ENCODE results near the gene ITPR3. TPM values are rescaled to one million over a fixed set of nuclear protein-coding genes. Genes with fewer than 3 reads are reported as not detected.
A peak's percentile ranks its signal among the peaks of the same experiment; 100 is the strongest.

The ITPR3 gene
- total RNA-seq, 2 donors from 2014 or later, result 57.0 to 59.7 TPM

DNA sequence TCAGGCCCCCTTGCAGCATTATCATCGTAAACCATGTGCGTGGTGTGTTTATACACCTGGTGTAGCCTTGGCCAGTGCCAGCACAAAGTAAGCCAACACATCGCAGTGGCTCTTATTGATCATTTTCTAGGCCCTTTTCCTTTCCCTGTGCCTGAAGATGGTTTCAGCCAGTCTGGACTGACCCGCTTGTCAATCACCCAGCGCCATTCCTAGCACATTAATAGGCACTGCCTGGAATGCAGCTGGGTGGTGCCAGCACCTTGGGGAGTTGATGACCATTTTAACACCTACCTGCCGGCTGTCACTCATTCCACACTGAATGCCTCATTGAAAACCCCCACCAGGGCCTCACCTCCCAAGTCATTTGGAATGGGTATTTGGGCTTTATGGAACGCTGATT is 95.3 kb downstream of the ITPR3 start:
- peaks cover 4% of the 10 kb centered on the region for H3K36me3 Mint-ChIP-seq (ENCODE audit: low read depth)
- peaks cover 7% of the 10 kb centered on the region for H3K27me3 Mint-ChIP-seq
- peaks cover 5% of the 10 kb centered on the region for H3K4me1 Mint-ChIP-seq
- no peak for ATAC-seq (replicated peaks)
- no peaks in the 10 kb centered on the region for H3K9me3 Mint-ChIP-seq
- no peak overlapping the region for H3K4me3 Mint-ChIP-seq
- no peak overlapping the region for H3K27ac Mint-ChIP-seq

DNA sequence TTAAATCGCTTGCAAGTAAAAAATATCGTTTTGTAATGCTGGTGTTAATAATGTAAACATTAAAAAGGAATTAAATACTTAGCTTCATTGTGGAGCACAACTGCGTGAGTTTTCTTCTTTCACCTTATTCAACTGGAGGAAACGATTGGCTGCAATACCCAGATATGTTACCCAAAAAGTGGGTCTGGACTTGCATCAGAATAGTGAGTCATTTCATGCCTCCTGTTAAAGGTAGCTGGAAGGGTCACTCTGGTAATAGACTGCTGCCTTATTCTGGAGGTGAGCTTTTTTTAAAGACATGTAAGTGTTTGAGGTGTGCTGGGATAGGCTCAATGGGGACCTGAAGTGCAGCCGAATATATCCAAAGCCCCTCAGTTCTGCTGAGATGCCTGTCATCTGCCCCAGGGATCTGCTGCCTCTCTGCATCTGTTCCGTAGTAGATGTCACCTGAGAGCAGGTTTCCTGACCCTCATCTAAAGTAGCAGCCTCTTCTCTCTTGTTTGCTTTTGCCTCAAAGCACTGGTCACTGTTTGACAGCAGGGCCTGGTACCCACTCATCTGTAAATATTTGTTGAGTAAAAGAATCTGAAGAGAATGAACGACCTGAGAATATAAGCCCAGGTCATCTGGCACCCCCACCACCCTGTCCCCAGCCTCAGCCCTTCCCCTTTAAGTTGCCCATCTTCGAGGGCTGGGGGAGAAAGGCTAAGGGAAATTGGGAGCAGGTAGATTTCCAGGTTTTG is 95.9 kb downstream of the ITPR3 start:
- no peaks in the 10 kb centered on the region for H3K36me3 Mint-ChIP-seq (ENCODE audit: low read depth)

DNA sequence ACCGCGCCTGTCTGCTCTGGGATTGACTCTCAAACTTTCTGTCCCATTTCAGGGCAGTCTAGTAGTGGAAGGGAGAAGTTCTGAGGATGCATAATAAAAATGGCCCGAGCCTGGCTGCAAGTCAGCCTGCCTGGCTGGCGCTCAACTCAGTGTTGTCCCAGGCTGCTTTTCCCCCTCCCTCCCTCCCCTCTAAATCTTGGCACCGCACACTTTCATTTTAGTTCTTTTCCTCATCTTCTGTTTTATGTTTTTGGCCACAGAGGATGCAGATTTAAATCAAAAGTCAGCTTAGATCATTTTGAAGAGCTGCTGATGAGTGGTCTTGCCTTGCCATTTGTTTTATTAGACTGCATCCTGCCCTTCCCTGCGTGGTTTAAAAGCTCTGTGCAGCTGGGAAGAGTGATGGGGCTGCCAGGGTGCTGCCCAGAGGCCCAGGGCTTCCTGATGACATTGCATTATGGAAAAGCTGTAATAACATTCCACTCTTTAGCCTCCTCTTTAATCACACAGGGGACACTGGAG is 96.9 kb downstream of the ITPR3 start:
- Mint-ChIP-seq H3K27ac (no peak overlapping the region), H3K36me3 (ENCODE audit: low read depth) (no peaks in the 10 kb centered on the region), H3K4me1 (no peaks in the 10 kb centered on the region), H3K27me3 (peaks cover 7% of the 10 kb centered on the region), H3K4me3 (no peak overlapping the region), H3K9me3 (no peaks in the 10 kb centered on the region)
- no peak for ATAC-seq (replicated peaks)

More for the DNA sequence above, 95.9 kb downstream of the ITPR3 start:
- H3K4me3 Mint-ChIP-seq, result no peak overlapping the region
- peaks cover 7% of the 10 kb centered on the region for H3K27me3 Mint-ChIP-seq
- ATAC-seq (replicated peaks), result no peak
- peaks cover 1% of the 10 kb centered on the region for H3K4me1 Mint-ChIP-seq
- no peaks in the 10 kb centered on the region for H3K9me3 Mint-ChIP-seq
- no peak overlapping the region for H3K27ac Mint-ChIP-seq

DNA sequence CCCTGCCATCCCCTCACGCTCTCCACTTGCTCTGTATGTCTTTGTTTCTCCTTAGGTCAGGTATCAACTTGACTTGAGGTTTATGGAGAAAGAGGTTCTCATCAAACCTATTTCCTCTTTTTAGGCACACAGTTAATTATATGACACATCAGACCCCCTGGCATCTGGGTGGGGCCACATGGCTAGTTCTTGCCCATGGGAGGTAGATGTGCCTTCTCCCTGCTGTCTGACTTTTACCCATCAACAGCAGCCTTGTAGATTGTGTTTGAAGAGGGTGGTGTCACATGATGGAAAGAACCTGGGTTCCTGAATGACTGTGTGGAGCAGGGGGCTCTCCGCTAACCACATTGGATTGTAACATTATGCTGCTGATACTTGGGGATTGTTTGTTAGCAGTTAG is 97.6 kb downstream of the ITPR3 start:
- Mint-ChIP-seq H3K36me3 (ENCODE audit: low read depth) (no peaks in the 10 kb centered on the region), H3K27me3 (peaks cover 9% of the 10 kb centered on the region), H3K4me1 (no peaks in the 10 kb centered on the region), H3K9me3 (no peaks in the 10 kb centered on the region), H3K27ac (no peak overlapping the region), H3K4me3 (no peak overlapping the region)
- ATAC-seq (replicated peaks), result no peak

DNA sequence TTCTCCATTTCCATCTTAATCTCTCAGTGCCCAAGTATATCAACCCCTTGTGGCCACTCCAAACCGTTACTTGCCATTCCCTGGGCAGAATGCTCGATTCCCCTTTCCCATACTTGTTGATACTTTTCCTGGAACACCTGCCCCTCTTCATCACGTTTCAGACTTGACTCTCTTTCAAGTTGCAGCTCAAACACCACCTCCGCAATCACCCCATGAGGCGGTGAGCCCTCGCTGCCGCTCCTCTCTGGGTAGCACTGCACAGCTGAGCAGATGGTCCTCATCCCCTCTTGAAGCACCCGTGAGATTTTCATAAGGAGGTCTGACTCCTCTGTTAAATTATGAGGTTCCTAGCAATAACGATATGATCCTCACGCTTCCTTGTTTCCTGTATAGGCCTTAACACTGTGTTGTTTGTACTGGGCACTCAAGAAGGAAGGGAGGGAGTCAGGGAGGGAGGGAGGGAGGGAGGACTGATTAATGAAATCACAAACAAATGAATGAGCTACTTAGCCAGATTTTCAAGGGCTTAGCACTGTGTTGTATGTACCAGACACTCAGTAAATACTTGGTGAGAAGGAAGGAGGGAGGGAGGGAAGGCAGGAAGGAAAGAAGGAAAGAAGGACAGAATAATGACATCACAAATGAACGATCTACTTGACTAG is 98.3 kb downstream of the ITPR3 start:
- H3K4me3 Mint-ChIP-seq, result no peak overlapping the region
- H3K27ac Mint-ChIP-seq, result no peak overlapping the region
- H3K27me3 Mint-ChIP-seq, result peaks cover 14% of the 10 kb centered on the region
- ATAC-seq (replicated peaks), result no peak
- H3K36me3 Mint-ChIP-seq (ENCODE audit: low read depth), result no peaks in the 10 kb centered on the region
- H3K9me3 Mint-ChIP-seq, result no peaks in the 10 kb centered on the region
- H3K4me1 Mint-ChIP-seq, result peaks cover 5% of the 10 kb centered on the region

DNA sequence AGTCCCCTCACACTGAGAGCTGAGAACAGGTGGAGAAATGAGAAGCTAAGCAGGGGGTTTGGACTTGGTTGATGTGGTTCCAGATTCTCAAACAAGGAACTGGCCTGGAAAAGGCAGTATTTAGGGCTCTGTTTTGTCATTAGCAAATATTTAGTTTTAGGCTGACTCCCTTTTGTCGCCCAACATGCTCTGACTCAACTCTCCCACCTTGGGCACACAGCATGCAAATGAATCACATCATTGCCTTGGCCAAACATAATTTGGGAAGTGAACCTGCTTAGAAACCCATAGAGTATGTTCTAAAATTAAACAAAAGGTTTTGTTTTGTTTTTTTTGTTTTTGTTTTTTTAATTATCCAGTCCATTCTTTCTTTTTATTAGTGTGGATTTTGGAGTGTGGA is 99.9 kb downstream of the ITPR3 start:
- Mint-ChIP-seq H3K27me3 (peaks cover 15% of the 10 kb centered on the region), H3K4me1 (peaks cover 6% of the 10 kb centered on the region), H3K36me3 (ENCODE audit: low read depth) (no peaks in the 10 kb centered on the region), H3K27ac (no peak overlapping the region), H3K4me3 (no peak overlapping the region), H3K9me3 (no peaks in the 10 kb centered on the region)
- no peak for ATAC-seq (replicated peaks)

DNA sequence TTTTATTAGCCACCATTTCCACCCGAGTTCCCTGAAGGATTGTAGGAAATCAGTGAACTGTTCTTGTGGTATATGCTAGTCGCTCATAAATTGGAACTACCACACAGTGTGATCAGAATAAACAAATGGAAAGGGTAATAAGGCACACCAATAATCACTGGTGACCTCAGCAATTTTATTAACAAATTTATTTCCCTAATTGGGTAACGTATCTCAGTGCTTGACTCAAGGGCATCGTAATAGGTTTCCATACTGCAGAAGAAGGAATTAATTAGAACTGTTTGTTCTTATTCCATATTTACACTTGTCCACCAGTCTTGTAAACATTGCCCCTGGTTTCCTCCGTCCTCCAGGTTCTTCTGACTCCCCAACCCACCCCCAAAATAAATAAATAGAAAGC is 100.4 kb downstream of the ITPR3 start:
- H3K27me3 Mint-ChIP-seq, result peaks cover 18% of the 10 kb centered on the region
- H3K4me3 Mint-ChIP-seq, result no peak overlapping the region
- no peak for ATAC-seq (replicated peaks)
- no peaks in the 10 kb centered on the region for H3K36me3 Mint-ChIP-seq (ENCODE audit: low read depth)
- no peak overlapping the region for H3K27ac Mint-ChIP-seq
- peaks cover 6% of the 10 kb centered on the region for H3K4me1 Mint-ChIP-seq
- no peaks in the 10 kb centered on the region for H3K9me3 Mint-ChIP-seq

DNA sequence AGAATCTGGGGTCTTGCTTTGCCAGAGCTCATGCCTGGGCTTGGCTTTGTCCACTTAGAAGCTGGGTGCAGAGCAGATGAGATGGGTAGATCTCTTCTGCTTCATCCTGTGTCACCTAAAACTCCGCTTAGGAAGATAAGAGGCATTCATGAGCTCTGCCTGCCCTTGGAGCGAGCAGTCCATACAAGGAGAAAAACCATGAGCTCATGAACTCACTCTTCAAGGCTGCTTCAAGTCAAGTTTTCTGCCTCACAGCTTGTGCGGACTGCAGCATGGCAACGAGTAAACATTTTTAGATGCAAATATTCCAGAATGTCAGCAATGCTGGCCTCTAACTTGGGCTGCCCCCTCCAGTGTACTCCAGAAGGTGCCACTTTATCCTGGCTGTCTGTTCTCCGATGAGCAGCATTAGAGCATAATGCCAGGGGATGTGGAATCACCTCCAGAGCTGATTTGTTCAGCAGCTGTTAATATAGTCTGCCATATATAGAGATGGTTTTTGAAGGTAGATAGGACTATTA is 101.0 kb downstream of the ITPR3 start:
- no peaks in the 10 kb centered on the region for H3K9me3 Mint-ChIP-seq
- H3K36me3 Mint-ChIP-seq (ENCODE audit: low read depth), result no peaks in the 10 kb centered on the region
- no peak overlapping the region for H3K27ac Mint-ChIP-seq
- H3K4me3 Mint-ChIP-seq, result no peak overlapping the region
- H3K4me1 Mint-ChIP-seq, result peaks cover 6% of the 10 kb centered on the region
- peaks cover 20% of the 10 kb centered on the region for H3K27me3 Mint-ChIP-seq
- no peak for ATAC-seq (replicated peaks)

DNA sequence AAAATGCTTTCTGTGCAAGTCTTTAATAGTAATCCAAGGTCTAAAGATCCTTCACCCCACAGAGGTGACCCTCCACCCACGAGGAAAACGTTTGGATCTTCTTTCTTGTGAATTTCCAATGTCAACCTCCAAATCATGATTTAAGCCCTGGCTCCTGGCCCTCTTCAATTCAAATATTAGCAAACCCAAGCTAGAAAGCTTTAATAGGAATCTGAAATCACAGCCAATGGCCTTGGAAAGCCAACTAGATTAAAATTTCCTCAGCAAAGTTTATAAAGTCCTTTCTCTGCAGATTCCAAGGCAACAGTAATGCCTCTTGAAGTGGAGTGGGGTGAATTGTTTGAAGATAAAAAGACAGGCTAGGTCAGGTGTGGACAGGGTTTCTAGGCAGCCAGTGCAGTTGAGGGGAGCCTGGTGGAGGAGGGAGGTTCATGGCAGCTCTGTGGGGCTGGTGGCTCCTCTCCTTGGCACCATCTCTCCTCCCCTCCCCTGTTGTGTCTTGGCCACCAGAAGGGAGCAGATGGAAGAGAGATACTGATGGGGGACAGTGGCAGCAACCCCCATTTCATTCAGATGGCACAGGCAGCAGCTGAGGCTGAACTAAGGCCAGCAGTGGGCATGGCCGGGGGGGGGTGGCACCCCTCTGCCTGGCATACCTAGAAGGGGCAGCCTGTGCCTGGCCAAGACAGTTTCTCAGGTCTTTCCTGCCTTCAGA is 102.4 kb downstream of the ITPR3 start:
- Mint-ChIP-seq H3K9me3 (no peaks in the 10 kb centered on the region), H3K27ac (no peak overlapping the region), H3K4me1 (peaks cover 6% of the 10 kb centered on the region), H3K27me3 (peaks cover 20% of the 10 kb centered on the region), H3K36me3 (ENCODE audit: low read depth) (no peaks in the 10 kb centered on the region), H3K4me3 (no peak overlapping the region)
- ATAC-seq (replicated peaks), result no peak

DNA sequence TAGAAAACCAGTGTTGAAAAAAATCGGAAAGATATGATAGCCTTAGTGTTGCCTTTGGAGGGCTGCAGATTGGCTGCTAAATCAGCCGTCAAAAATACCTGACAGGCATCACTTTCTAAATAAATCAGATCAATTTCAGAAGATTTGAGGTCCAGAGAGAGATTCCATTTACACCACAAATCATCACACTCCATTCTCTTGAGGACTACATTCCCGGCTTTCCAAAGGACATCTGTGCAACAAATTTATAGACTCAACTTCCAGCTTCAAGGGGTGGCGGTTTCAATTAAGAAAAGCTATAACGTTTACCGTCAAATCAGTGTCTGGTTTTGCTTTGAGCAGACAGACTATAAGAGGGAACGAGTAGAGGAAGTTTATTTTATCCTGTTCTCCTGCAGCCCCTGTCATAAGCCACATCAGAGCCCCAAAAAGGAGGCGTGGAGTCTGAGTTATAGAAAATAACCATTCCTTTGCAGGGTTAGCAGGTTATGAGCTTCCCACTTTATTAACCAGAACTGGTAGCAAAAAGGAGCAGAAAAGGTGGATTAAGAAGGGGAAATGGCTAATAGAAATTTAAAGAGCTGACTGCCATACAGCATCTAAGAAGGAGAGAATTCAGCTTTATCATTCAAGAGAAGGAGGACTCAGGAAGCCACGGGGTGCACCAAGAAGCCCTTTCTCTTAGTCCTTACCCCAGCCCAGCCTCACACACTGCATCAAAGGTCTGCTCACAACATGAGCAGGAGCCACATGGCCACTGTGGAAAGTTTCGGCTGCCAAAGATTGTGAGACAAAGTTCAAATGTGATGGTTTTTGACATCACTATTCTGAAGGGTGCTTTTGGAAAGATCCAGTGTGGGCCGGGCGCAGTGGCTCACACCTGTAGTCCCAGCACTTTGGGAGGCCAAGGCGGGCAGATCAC is 103.2 kb downstream of the ITPR3 start:
- Mint-ChIP-seq H3K36me3 (ENCODE audit: low read depth) (no peaks in the 10 kb centered on the region), H3K4me3 (no peak overlapping the region), H3K27me3 (peaks cover 20% of the 10 kb centered on the region), H3K27ac (peak overlapping the region; percentile 13), H3K4me1 (peaks cover 6% of the 10 kb centered on the region), H3K9me3 (no peaks in the 10 kb centered on the region)
- no peak for ATAC-seq (replicated peaks)

DNA sequence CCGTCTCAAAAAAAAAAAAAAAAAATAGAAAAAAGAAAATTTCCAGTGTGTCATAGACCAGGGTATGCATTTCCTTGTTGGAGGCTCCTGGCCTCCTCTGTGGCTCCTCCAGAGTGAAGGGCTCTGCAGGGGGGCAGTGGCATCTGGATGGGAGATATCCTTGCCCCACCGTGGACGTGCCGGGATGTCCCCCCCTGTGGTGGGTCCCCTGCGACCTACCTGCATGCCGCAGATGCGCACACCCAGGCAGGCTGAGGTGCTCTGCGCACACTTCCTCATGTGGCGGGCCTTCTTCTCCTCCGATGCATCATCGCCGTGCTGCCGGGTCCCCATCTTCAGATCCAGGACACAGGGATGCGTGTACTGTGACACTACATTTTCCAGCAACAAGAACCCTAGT is 104.1 kb downstream of the ITPR3 start:
- no peak overlapping the region for H3K27ac Mint-ChIP-seq
- peaks cover 6% of the 10 kb centered on the region for H3K4me1 Mint-ChIP-seq
- no peaks in the 10 kb centered on the region for H3K36me3 Mint-ChIP-seq (ENCODE audit: low read depth)
- peaks cover 17% of the 10 kb centered on the region for H3K27me3 Mint-ChIP-seq
- ATAC-seq (replicated peaks), result no peak
- no peak overlapping the region for H3K4me3 Mint-ChIP-seq
- no peaks in the 10 kb centered on the region for H3K9me3 Mint-ChIP-seq

DNA sequence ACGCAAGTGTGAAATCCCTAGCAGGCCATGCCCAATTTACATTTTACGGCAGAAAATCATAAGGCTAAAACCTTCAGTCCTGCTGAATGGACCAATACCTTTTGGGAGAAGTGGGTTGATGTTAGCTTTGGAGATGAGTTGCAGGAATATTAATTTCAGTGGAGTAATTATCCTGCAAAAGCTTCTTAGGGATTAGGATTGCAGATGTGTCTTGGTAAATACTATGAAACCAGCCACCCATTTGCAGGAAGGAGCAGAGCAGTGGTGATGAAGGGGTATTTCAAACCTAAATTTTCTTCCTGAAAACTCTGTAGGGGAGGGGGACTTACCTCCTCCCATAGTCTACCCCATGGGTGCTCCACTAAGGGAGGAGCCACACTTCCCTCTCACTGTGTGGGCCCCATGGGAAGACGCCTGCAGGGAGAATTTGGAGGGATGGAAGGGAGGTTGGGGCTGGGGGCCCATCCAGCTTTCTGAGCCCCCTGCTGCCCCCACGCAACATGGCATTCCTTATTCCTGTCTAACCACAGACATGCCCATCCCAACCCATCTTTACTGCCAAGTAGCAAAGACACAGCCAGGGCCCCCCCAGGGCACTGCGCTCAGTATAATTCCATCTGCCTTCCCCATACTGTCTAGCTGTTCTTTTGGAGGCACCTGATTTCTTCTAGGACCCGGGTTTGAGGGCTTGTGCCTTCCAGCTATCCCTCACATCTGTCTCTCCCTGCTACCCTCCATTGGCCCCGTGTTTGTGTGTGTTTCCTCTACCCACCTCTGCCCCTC is 105.0 kb downstream of the ITPR3 start:
- no peaks in the 10 kb centered on the region for H3K36me3 Mint-ChIP-seq (ENCODE audit: low read depth)
- H3K4me3 Mint-ChIP-seq, result no peak overlapping the region
- ATAC-seq (replicated peaks), result no peak
- H3K9me3 Mint-ChIP-seq, result no peaks in the 10 kb centered on the region
- no peak overlapping the region for H3K27ac Mint-ChIP-seq
- peaks cover 6% of the 10 kb centered on the region for H3K4me1 Mint-ChIP-seq
- peaks cover 13% of the 10 kb centered on the region for H3K27me3 Mint-ChIP-seq

DNA sequence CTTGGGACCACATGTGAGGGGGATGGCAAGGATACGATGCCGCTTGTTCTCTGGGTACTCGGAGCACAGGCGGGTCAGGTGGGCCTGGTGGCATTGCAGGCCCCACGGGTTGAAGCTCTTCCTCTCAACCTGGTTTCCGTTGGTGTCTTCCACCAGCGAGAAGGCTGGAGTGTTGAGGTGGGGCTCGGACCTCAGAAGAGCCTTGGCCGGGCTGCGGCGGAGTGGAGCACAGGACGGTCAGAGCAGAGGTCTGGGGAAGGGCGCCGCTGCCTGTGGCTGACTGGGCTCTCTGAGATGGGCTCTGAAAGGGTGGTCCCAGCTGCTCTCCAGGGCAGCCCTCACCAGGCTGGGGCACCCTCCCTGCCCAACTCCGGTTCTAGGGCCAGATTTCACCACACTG is 105.6 kb downstream of the ITPR3 start:
- Mint-ChIP-seq H3K9me3 (no peaks in the 10 kb centered on the region), H3K36me3 (ENCODE audit: low read depth) (no peaks in the 10 kb centered on the region), H3K4me3 (no peak overlapping the region), H3K27ac (no peak overlapping the region), H3K27me3 (peaks cover 13% of the 10 kb centered on the region), H3K4me1 (peaks cover 6% of the 10 kb centered on the region)
- ATAC-seq (replicated peaks), result no peak
